Nephron progenitor cell (in vitro differentiated cells): ENCODE results near the gene ATP7B.

Experiments
- DNase-seq: peaks from one replicate; pipeline ENCODE4 v3.0.0; 2021
- H3K27ac Mint-ChIP-seq: 2 replicates; pipeline ENCODE4 v1.8.0; 2021; ENCODE audit warnings: mild to moderate bottlenecking, moderate library complexity, mixed read lengths
- H3K27me3 Mint-ChIP-seq: 2 replicates; pipeline ENCODE4 v1.8.0; 2021; ENCODE audit warnings: mild to moderate bottlenecking, low read depth, mixed read lengths; ENCODE audit not compliant: poor library complexity
- H3K36me3 Mint-ChIP-seq: 2 replicates; pipeline ENCODE4 v1.8.0; 2021; ENCODE audit warnings: low read depth, mixed read lengths
- H3K4me1 Mint-ChIP-seq: 2 replicates; pipeline ENCODE4 v1.8.0; 2021; ENCODE audit warnings: mixed read lengths
- H3K4me3 Mint-ChIP-seq: 2 replicates; pipeline ENCODE4 v1.8.0; 2021; ENCODE audit warnings: mild to moderate bottlenecking, moderate library complexity, mixed read lengths
- H3K9me3 Mint-ChIP-seq: 2 replicates; pipeline ENCODE4 v1.8.0; 2021; ENCODE audit warnings: mild to moderate bottlenecking, moderate library complexity, mixed read lengths
- CTCF ChIP-seq: fragments of 200-600 bp; sonication (generic); IDR thresholded peaks from 2 replicates; pipeline ENCODE4 v1.5.0; 2021; ENCODE audit warnings: antibody characterized with exemption

Gene ATP7B

GRCh38 chr13:51946163-51946669, 65.0 kb downstream of the ATP7B start:
- DNase-seq, result no peak
- peaks cover 6% of the 10 kb centered on the region for H3K9me3 Mint-ChIP-seq
- TF ChIP-seq CTCF, result no peak
- H3K36me3 Mint-ChIP-seq, result peaks cover 27% of the 10 kb centered on the region
- H3K4me1 Mint-ChIP-seq, result peaks cover 5% of the 10 kb centered on the region
- H3K4me3 Mint-ChIP-seq, result no peak overlapping the region
- peaks cover 2% of the 10 kb centered on the region for H3K27me3 Mint-ChIP-seq
- no peak overlapping the region for H3K27ac Mint-ChIP-seq

- H3K27me3 Mint-ChIP-seq, result peaks cover 2% of the 10 kb centered on the region
- H3K36me3 Mint-ChIP-seq, result peaks cover 17% of the 10 kb centered on the region
- no peaks in the 10 kb centered on the region for H3K9me3 Mint-ChIP-seq
- H3K27ac Mint-ChIP-seq, result no peak overlapping the region
- no peak for TF ChIP-seq CTCF
- H3K4me3 Mint-ChIP-seq, result no peak overlapping the region
- peaks cover 5% of the 10 kb centered on the region for H3K4me1 Mint-ChIP-seq
- DNase-seq, result no peak
Measured at GRCh38 chr13:51945149-51945548, 66.1 kb downstream of the ATP7B start.

GRCh38 chr13:51944428-51944827, 66.8 kb downstream of the ATP7B start:
- H3K27ac Mint-ChIP-seq, result no peak overlapping the region
- peaks cover 10% of the 10 kb centered on the region for H3K36me3 Mint-ChIP-seq
- DNase-seq, result no peak
- no peak overlapping the region for H3K4me3 Mint-ChIP-seq
- peaks cover 5% of the 10 kb centered on the region for H3K4me1 Mint-ChIP-seq
- H3K9me3 Mint-ChIP-seq, result no peaks in the 10 kb centered on the region
- TF ChIP-seq CTCF, result no peak
- peaks cover 2% of the 10 kb centered on the region for H3K27me3 Mint-ChIP-seq

- no peak for TF ChIP-seq CTCF
- H3K4me3 Mint-ChIP-seq, result no peak overlapping the region
Measured at GRCh38 chr13:51943721-51944120, 67.5 kb downstream of the ATP7B start.

GRCh38 chr13:51942189-51942588, 69.1 kb downstream of the ATP7B start:
- Mint-ChIP-seq H3K27ac (no peak overlapping the region), H3K27me3 (peaks cover 2% of the 10 kb centered on the region), H3K4me1 (peaks cover 5% of the 10 kb centered on the region), H3K9me3 (no peaks in the 10 kb centered on the region), H3K4me3 (no peak overlapping the region), H3K36me3 (peaks cover 6% of the 10 kb centered on the region)
- no peak for TF ChIP-seq CTCF
- no peak for DNase-seq

More at GRCh38 chr13:51943721-51944120, 67.5 kb downstream of the ATP7B start:
- H3K4me1 Mint-ChIP-seq, result peaks cover 5% of the 10 kb centered on the region
- DNase-seq, result no peak
- peaks cover 2% of the 10 kb centered on the region for H3K27me3 Mint-ChIP-seq
- H3K9me3 Mint-ChIP-seq, result no peaks in the 10 kb centered on the region
- H3K27ac Mint-ChIP-seq, result peak overlapping the region; percentile 24
- H3K36me3 Mint-ChIP-seq, result peaks cover 6% of the 10 kb centered on the region

GRCh38 chr13:51938454-51938853, 72.8 kb downstream of the ATP7B start:
- H3K4me3 Mint-ChIP-seq, result no peak overlapping the region
- H3K36me3 Mint-ChIP-seq, result no peaks in the 10 kb centered on the region
- TF ChIP-seq CTCF, result no peak
- no peak for DNase-seq
- H3K4me1 Mint-ChIP-seq, result peaks cover 10% of the 10 kb centered on the region
- H3K27me3 Mint-ChIP-seq, result no peaks in the 10 kb centered on the region
- H3K27ac Mint-ChIP-seq, result peak overlapping the region; percentile 46
- no peaks in the 10 kb centered on the region for H3K9me3 Mint-ChIP-seq
